SK-N-SH (cell line): Measurements from ENCODE around the gene GNB1L. TPM values are rescaled to one million over a fixed set of nuclear protein-coding genes. Genes with fewer than 3 reads are reported as not detected.

Experiments
- CTCF ChIA-PET: fragments of 300-600, 350-600 bp; formaldehyde crosslinking; extraction: SDS; loops from one replicate; lab custom pipeline; 2021; lab: Yijun Ruan, JAX
- POLR2A ChIA-PET: fragments of 350-600 bp; sonication (Branson Sonifier 250); formaldehyde crosslinking; extraction: SDS; loops from one replicate; lab custom pipeline; 2020; ENCODE audit warnings: antibody characterized with exemption, inconsistent platforms; lab: Yijun Ruan, JAX
- DNase-seq: peaks from one replicate; pipeline ENCODE4 v3.0.0; 2012
- H2AFZ ChIP-seq: fragments of 200-600 bp; sonication (generic); 2 replicates; pipeline ENCODE4 v1.8.1; 2016; ENCODE audit warnings: antibody characterized with exemption, mild to moderate bottlenecking, low read depth
- H3F3A ChIP-seq: fragments of 200-600 bp; sonication (generic); replicated peaks from 2 replicates; pipeline ENCODE3; 2016; ENCODE audit warnings: antibody characterized with exemption, mild to moderate bottlenecking; ENCODE audit not compliant: insufficient read depth
- H3K27ac ChIP-seq, 2 experiments: fragments of 200-500 bp in 1 of 2; fragments of 200-600 bp in 1 of 2; sonication (Bioruptor generic) in 1 of 2; sonication (generic), shearing (Covaris generic) in 1 of 2; 2 replicates each; pipeline versions ENCODE4 v1.5.1 to v1.6.1; 2014 to 2016; ENCODE audit warnings: low read depth in 2 of 2, inconsistent platforms in 1 of 2, low read length in 1 of 2, mild to moderate bottlenecking in 1 of 2, mixed read lengths in 1 of 2
- H3K27me3 ChIP-seq: fragments of 200-600 bp; sonication (generic), shearing (Covaris generic); 2 replicates; pipeline ENCODE4 v1.6.1; 2016; ENCODE audit warnings: mixed run types; ENCODE audit not compliant: insufficient read depth
- H3K36me3 ChIP-seq, 2 experiments: fragments of 200-500 bp in 1 of 2; fragments of 200-600 bp in 1 of 2; sonication (Bioruptor generic) in 1 of 2; sonication (generic) in 1 of 2; replicated peaks in 1 of 2; 2 replicates each; pipeline versions ENCODE3 to v1.5.1; 2014 to 2016; ENCODE audit warnings: low read length in 1 of 2, mild to moderate bottlenecking in 1 of 2; ENCODE audit not compliant: insufficient read depth in 2 of 2, control insufficient read depth in 1 of 2
- H3K4me1 ChIP-seq, 2 experiments: fragments of 200-500 bp in 1 of 2; fragments of 200-600 bp in 1 of 2; sonication (Bioruptor generic) in 1 of 2; sonication (generic), shearing (Covaris generic) in 1 of 2; 2 replicates each; pipeline versions ENCODE4 v1.5.1 to v1.6.1; 2014 to 2016; ENCODE audit warnings: low read depth in 1 of 2, low read length in 1 of 2, mixed run types in 1 of 2; ENCODE audit not compliant: insufficient read depth in 2 of 2, control insufficient read depth in 1 of 2
- H3K4me2 ChIP-seq: fragments of 200-600 bp; sonication (generic), shearing (Covaris generic); 2 replicates; pipeline ENCODE4 v1.6.1; 2017; ENCODE audit warnings: mixed run types
- H3K4me3 ChIP-seq, 2 experiments: fragments of 200-500 bp in 1 of 2; fragments of 200-600 bp in 1 of 2; sonication (Bioruptor generic) in 1 of 2; sonication (generic), shearing (Covaris generic) in 1 of 2; 2 replicates each; pipeline versions ENCODE4 v1.5.1 to v1.8.1; 2014 to 2016; ENCODE audit warnings: low read depth in 2 of 2, inconsistent platforms in 1 of 2, low read length in 1 of 2, mild to moderate bottlenecking in 1 of 2, mixed read lengths in 1 of 2, moderate library complexity in 1 of 2
- H3K79me2 ChIP-seq: fragments of 200-600 bp; sonication (generic); 2 replicates; pipeline ENCODE4 v1.8.1; 2017; ENCODE audit warnings: mild to moderate bottlenecking; ENCODE audit not compliant: insufficient read depth
- H3K9ac ChIP-seq: fragments of 200-600 bp; sonication (generic); 2 replicates; pipeline ENCODE4 v1.6.1; 2017; ENCODE audit warnings: mixed run types
- H3K9me2 ChIP-seq: fragments of 200-600 bp; sonication (generic); 2 replicates; pipeline ENCODE4 v1.6.1; 2017; ENCODE audit warnings: mixed run types
- H3K9me3 ChIP-seq: fragments of 200-600 bp; sonication (generic); 2 replicates; pipeline ENCODE4 v1.6.1; 2017; ENCODE audit warnings: mixed run types, mild to moderate bottlenecking, moderate library complexity
- H4K20me1 ChIP-seq: fragments of 200-600 bp; sonication (generic); 2 replicates; pipeline ENCODE4 v1.6.1; 2017; ENCODE audit warnings: mild to moderate bottlenecking, mixed run types; ENCODE audit not compliant: insufficient read depth
- MEF2A ChIP-seq: IDR thresholded peaks from 2 replicates; pipeline ENCODE4 v1.4.0; 2012; ENCODE audit warnings: low read depth, borderline replicate concordance
- POLR2AphosphoS5 ChIP-seq: IDR thresholded peaks from 2 replicates; pipeline ENCODE4 v1.6.1; 2012; ENCODE audit warnings: low read depth, low read length
- REST ChIP-seq: IDR thresholded peaks from 2 replicates; pipeline ENCODE4 v1.6.1; 2012; ENCODE audit warnings: mild to moderate bottlenecking, low read depth, low read length, moderate library complexity
- USF1 ChIP-seq: IDR thresholded peaks from 2 replicates; pipeline ENCODE4 v1.4.0; 2012; ENCODE audit warnings: low read depth, borderline replicate concordance
- USF2 ChIP-seq: fragments of 150-350 bp; IDR thresholded peaks from 2 replicates; pipeline ENCODE4 v1.6.1; 2017; ENCODE audit warnings: antibody characterized with exemption, low read length, low read depth, borderline replicate concordance
- WGBS: methylation state at CpG from one replicate; pipeline ENCODE4 v1.1.6; 2017; ENCODE audit warnings: low lambda C conversion rate; 5-methylcytosine and 5-hydroxymethylcytosine counted together
- polyA plus RNA-seq, 3 experiments: library from polyadenylated mRNA; depleted of rRNA; stranded (reverse); fragments of >200 nt; gene quantifications; 2 replicates each; pipeline ENCODE4 v1.2.3, GENCODE V29; 2012
- TF ChIP-seq, protein P1 (sequence below): fragments of 200-600 bp; sonication (generic); IDR thresholded peaks from 2 replicates; pipeline ENCODE4 v1.6.1; 2017; ENCODE audit warnings: antibody characterized with exemption, mild to moderate bottlenecking, moderate library complexity

GNB1L gene
- polyA plus RNA-seq, 1 of the 3 experiments (the other 2 are of a cell fraction), result 5.9 TPM

- TF ChIP-seq USF1, result no peak
Observed at GRCh38 chr22:19823191-19823901, 31.3 kb downstream of the GNB1L start (continued).

GRCh38 chr22:19822301-19823117, 32.2 kb downstream of the GNB1L start:
- Histone ChIP-seq H3F3A (no peaks in the 10 kb centered on the region), H3K27ac (no peak overlapping the region), H3K4me2 (no peak overlapping the region), H3K27me3 (no peaks in the 10 kb centered on the region), H3K79me2 (no peaks in the 10 kb centered on the region), H3K4me1 (peaks cover 0 to 32% of the 10 kb centered on the region in 2 experiments; a peak in 1 of 4 replicates), H3K9me2 (no peaks in the 10 kb centered on the region)
- WGBS, result 95% methylated on average over 6 of the region's 18 CpGs
- peak; percentile 36 for DNase-seq
- POLR2A ChIA-PET, result no interaction called here
- no peak for TF ChIP-seq POLR2AphosphoS5
- no peak for TF ChIP-seq USF2
- TF ChIP-seq MEF2A, result no peak
- no peak for TF ChIP-seq USF1
- TF ChIP-seq REST, result no peak
- TF ChIP-seq, protein P1, sequence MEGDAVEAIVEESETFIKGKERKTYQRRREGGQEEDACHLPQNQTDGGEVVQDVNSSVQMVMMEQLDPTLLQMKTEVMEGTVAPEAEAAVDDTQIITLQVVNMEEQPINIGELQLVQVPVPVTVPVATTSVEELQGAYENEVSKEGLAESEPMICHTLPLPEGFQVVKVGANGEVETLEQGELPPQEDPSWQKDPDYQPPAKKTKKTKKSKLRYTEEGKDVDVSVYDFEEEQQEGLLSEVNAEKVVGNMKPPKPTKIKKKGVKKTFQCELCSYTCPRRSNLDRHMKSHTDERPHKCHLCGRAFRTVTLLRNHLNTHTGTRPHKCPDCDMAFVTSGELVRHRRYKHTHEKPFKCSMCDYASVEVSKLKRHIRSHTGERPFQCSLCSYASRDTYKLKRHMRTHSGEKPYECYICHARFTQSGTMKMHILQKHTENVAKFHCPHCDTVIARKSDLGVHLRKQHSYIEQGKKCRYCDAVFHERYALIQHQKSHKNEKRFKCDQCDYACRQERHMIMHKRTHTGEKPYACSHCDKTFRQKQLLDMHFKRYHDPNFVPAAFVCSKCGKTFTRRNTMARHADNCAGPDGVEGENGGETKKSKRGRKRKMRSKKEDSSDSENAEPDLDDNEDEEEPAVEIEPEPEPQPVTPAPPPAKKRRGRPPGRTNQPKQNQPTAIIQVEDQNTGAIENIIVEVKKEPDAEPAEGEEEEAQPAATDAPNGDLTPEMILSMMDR, result no peak
- TF ChIP-seq, all 33 proteins: peak for 0
- Histone ChIP-seq H3K9me3 (no peaks in the 10 kb centered on the region), H3K4me3 (no peak overlapping the region), H2AFZ (no peak overlapping the region), H3K36me3 (no peaks in the 10 kb centered on the region), H3K9ac (no peak overlapping the region), H4K20me1 (no peaks in the 10 kb centered on the region)
- CTCF ChIA-PET, result interaction anchor here (0.8 to 2.0 kb wide), 3 partner anchors 22 to 92 kb away, joined by 3 to 11 read pairs (median 5); no protein-coding TSS in a partner anchor
